ENCODE measurements around the gene ELF2.
"Not testable (repeated sequence)": the region's sequence is repeated elsewhere in the genome, so short reads cannot be mapped to it uniquely, and the experiment has no call there.

Gene ELF2

DNA sequence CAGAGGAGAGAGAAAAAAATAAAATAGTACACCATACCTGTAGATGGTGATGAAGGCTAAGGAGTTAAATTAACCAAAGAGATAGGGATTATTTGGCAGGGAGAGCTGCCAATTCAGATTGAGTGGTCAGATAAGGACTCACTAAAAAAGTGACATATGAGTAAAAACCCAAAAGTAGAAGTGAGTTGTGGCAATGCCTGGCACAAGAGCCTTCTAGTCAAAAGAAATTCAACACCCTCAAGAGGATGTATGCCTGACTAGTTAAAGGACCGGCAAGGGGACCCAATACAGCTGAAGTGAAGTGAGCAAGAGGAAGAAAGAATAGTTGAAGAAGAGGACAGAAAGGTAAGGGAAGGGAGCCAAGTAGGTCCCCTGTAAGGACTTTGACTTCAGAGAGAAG is 34.9 kb downstream of the ELF2 start:
- DNase-seq, result no peak

DNA sequence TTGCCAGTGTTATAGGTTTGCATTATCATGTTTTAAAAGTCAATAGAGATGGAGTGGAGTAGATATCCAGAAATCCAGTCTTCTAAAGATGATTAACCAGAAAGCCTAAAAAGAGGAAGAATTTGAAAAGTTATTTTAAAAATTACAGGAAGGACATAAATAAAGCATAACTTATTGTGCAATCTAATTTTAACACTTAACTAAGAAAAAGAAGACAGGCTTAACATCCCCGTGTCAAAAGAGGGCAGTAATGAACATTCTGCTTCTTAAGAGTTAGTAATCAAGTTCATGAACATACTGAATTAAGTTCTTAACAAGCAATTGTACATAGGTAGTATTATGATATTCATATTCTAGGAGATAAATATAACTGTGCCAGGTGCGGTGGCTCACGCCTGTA is 39.3 kb downstream of the ELF2 start:
- DNase-seq, result no peak

DNA sequence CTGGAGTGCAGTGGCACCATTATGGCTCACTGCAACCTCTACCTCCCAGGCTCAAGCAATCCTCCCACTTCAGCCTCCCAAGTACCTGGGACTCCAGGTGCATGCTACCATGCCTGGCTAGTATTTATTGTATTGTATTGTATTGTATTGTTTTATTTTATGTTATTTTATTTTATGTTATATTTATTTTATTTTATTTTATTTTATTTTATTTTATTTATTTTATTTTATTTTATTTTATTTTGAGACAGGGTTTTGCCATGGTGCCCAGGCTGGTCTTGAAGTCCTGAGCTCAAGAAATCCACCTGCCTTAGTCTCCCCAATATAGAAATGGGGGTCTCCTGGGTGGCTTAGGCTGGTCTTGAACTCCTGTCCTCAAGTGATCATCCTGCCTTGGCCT is 42.6 kb downstream of the ELF2 start:
- no peak for DNase-seq

DNA sequence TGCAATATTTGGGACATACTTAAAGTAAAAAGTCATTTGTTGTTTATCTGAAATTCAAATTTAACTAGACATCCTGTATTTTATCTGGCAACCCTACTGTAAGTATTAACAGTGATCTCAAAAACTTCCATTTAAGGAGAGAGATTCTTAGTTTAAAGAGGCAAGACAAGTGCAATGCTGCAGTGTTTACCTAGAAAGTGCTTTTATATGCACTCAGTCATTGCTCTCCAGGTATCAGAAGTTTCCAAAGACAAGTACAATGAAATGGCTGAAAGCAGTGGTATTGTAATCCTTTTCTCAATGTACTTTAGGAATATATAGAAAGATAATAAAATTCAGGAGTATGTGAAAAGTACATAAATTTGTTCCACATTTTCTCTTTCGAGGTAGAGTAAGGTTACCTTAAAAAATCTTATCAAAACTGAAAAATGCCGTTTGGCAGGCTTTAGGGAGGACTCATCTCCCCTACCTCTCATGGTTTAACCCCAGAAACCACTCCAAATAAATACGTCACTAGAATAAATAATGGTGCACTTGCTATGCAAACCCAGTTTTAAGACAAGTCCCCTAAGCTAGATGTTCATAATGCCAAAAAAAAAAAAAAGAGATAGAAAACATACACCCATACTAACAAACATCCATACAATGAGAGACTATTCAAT is 45.7 kb downstream of the ELF2 start:
- no peak for DNase-seq

DNA sequence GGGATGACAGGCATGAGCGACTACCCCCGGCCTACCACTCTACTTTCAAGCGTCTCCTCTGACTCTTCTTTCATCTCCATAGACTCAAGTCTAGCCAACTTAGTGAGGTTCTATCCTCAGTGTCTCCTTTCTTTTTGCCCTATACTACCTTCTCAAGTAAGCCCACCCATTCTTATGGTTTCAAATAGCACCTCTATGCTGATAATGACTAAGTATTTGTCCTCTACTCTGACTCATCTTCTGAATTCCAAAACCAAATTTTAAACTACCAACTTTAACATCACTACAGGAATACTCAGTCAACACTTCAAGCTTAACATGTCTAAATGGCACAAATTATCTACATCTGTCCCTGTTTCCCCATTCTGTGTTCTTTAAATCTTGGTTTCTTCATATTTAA is 47.8 kb downstream of the ELF2 start:
- DNase-seq, result no peak

DNA sequence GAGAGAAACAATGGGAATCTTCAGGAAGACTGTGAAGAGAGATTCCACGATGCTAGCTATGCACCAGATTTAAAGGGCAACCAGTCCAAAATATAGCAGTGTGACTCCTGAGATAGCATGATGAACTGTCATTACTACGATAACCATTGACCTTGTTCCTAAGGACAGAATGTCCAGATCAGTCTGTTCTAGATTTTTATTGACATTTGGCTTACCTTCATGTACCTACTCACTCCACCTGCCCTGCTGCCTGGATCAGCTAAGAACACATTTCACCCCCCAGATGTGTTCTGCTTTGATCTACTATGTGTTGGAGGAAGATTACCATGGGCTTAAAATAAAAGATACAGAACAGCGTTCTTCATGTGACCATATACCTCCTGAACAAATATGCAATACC is 50.1 kb downstream of the ELF2 start:
- DNase-seq, result no peak

DNA sequence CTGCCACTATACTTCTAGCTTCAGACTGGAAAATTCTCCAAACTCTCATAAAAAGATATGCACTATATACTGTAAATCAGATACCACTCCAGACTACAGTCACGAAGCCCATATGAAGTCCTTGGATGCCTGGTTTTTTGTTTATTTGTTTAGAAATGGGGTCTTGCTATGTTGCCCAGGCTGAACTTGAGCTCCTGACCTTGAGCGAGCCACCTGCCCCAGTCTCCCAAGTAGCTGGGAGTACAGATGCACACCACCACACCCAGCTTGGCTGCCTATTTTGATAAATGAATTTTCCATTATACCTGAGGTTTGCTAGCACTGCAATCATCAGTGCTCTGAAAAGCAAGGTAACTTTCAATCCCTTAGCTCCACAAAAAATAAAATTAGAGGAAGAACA is 53.1 kb downstream of the ELF2 start:
- no peak for DNase-seq

DNA sequence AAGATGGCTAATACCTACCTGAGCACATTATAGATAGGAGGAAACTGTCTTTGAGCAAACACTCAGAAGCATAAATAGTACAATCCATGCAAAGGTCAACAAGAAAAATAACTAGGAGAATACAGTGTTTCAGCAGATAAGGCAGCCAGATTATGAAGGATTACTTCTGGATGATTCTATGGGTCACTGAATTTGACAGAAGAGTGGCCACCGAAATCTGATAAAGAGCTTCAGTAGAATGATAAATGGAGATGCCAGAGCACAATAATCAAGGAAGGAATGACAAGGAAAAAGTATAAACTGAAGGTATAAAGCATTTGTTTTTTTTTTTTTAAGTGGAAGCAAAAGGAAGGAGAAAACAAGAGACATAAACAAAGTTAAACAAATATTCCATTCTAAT is 58.7 kb downstream of the ELF2 start:
- DNase-seq, result no peak

DNA sequence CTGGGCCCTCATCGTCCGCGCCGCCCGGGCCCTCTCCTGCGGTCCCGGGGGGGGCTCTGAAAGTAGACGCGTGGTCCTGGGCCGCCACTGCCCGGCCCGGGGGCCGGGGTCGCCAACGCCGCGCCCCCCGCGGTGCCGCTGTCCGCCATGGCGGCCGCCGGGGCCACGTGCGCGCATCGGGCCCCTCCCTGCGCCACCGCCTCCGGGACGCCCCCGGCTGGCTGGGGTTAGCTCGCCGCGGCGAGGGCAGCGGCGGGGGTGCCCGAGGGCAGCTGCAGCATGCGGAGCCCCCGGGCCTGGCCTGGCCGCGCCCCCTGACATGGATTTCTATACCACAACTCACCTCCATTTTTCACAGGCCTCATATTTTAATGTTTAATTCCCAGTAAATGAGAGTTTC is 61.8 kb downstream of the ELF2 start:
- no peak for DNase-seq

DNA sequence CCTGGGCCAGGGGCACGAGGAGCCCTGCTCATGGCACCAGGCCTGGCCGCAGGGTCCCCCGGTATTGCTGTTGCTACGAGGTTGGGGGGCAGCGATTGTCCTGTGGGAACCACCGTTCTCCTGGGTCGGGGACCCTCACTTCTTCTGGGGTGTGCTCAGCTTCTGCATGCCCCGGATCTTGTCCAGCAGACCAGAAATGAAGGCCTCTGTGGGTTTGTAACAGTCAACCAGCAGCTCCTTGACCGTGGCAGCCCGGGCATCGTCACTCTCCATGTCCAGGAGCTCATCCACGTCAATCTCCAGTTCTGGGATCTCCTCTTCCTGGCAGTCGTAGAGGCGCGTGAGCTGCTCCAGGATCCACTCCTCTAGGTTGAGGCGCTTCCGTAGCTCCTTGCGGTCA is 62.2 kb downstream of the ELF2 start:
- DNase-seq, result not testable (repeated sequence)

DNA sequence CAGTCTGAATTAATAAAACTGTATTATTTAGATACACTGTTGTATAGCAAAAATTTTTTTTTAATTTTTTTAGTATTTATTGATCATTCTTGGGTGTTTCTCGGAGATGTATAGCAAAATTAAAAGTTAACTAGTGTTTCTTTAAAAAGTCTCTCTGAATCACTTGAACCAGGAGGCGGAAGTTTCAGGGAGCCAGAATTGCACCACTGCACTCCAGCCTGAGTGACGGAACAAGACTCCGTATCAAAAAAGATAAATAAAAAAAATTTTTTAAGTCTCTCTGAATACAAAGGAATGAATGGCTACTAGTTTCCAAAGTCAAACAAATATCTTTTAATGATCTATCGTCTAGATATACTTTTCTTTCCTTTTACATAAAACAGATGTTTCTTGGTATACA is 64.4 kb downstream of the ELF2 start:
- DNase-seq, result no peak

DNA sequence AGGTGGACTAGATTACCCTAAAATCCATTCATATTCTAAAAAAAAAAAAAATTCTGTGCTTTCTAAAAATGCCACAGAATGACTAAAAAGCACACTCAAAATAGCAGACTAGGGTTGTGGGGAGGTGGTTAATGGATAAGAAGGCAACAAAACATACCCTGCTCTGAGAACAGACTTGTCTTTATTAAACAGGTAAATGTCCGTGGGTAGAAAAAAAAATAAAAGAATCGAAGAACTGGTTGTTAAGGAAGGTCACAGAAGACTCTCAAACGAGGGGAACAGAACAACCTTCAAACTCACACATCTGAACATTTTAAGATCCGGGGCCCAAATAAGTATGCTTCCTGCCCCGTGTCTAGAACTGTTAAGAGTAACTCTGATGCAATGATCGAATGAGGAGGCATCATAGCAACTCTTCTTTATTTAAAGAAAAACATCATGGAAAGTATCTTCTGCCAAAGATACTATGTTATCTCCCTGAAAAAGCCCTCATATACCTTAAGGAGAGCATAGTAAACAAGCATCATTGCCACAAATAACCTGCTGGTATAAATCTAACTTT is 68.4 kb downstream of the ELF2 start:
- DNase-seq, result no peak

DNA sequence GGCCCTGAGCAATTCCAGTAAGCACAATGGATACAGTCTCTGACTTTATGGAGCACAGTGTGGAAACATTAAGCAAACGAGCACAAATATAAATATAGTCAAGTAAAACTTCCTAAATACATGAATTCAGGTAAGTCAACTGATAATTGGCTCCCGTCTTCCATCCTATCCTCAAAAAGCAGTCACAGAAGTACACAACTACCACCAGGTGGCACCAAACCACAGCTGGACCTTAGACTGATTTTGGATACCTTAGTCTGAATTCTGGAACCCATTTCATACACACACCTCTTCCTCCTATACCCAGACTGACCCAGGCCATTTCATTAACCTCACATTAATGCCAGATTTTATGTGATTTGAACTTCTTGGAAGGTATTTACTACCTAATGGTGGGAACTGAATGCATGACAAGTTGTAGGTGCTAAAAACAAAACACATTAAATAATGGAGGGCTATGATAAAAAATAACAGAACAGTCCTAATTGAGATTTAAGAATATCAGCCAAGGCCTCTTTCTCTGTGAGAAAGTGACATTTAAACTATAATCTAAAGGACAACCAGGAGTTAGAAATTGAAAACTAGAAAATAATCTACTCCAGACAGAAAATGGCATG is 77.5 kb downstream of the ELF2 start:
- DNase-seq, result peak; percentile 82

DNA sequence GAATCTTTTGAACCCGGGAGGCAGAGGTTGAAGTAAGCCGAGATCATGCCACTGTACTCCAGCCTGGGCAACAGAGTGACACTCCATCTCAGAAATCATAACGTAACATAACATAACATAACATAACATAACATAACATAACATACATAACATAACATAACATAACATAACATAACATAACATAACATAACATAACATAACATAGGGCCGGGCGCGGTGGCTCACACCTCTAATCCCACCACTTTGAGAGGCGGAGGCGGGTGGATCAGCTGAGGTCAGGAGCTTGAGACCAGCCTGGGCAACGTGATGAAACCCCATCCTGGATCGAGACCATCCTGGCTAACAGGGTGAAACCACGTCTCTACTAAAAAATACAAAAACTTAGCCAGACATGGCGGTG is 84.7 kb downstream of the ELF2 start:
- no peak for DNase-seq

DNA sequence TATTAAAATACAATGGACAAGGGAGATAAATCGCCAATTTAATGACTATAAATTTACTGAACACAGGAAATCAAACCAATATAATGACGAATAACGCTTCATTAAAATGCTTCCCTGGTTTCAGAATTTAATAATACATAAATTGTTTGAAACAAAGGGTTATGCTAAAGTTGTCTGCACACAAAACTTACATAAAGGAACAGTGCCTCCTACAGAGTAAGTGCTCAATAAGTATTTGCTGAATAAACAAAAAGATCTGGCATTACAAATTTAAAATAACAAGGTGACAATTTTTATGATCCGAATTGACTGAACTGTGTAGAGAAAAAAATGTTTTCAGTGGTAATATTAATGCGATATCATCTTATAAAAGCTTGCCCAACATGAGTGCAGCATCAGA is 91.9 kb downstream of the ELF2 start:
- no peak for DNase-seq

DNA sequence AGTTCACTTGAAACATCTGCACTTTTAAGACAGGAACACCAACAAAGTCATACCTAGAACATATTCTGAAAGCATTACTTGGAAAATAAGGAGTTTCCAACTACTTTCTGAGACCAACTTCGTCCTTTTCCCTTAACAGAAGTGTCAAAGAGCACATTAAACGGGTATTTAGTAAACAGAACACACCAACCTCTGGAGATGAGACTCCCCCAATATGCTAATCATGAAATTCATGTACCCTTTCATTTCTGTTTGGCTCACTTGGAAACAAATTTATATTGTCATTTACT is 92.3 kb downstream of the ELF2 start:
- no peak for DNase-seq

DNA sequence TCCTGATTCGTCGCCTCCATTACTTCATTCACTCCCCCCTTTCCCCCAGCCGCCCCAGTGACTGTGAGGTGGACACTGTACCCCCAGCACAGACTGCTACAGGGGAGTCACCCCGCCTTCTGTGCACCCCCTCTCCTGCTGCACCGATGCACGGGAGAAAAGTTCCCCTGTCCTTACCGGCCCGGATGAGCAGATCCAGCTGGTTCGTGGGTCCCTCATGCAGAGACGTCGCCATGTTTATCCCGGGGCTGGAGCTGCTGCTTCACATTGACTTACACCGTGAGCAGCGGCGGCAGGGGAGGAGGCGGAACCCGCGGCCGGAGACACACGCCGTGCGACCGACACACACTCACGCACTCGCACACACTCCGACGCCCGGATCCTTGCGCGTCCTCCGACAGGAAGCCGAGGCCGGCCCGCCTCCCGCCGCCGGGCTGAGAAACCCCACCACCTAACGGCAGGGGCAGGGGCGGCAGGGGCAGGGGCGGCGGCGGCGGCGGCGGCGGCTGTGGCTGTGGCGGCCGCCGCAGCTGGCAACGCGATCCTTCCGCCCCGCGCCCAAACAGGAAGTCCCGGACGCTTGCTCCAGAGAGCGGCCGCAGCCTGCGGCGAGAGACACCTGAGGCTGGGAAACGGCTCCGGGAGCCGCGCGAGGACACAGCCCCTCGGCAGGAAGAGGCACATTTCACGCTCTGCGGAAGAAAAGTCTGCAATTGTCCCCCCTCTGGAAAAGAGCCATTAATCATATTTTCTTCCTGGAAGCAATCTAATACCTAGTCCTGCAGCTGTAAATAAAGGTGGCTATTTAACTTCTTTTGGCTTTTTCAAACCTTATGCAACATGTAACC is 92.8 kb downstream of the ELF2 start:
- peak; percentile 88 for DNase-seq

DNA sequence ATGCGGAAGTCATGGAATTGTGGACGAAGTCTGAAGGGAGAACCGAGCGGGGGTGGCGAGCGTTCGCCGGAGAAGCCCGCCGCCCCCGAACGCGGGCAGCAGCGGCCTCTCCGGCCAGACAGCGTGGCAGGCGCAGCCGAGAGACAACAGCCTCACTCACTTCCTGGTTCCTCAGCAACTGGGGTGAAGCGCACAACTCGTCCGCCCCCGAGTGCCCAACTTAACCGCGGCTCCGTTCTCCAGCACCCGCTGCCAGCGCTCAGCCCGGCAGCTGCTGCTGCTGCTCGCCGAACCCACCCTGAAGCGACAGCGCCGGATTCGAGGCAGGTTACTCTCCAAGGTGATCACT is 93.4 kb downstream of the ELF2 start:
- DNase-seq, result peak; percentile 70

DNA sequence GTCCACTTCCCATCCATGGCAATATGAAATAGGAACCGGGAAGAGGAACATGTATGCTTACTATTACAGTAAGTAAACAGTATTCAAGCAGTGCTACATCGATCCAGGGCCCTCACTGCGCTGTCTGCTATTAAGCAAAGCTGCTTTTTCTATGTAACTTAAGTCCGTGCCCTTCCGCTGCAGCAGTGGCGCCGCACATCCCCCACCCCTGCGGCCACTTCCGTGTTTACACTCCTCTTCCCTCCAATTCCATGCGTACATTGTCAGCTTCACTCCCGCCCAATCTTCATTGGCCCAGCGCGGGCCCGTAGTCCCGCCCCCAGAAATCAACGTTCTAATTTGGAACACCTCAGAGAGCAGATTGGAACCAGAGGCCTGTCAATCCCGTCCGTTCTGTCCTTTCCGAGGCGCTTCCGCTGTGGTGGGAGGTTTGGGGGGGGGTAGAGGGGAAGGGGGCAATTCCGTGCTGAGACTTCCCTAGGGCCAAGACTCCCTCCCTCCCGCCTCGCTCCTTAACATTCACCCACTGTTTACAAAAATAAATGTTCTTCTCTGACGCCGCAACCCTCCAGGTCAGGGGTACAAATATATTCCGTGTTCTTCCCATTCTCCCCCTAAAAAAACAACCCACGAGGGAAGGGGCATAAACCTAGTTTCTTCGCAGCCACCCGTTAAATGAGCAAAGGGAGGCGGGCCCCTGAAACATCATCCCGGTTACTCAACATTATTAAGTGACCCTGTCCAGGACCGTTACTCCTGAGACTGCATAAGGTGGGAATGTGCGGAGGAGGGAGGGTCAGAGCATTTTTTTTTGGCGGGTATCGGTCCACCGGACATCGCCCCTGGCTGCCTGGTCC is 94.0 kb downstream of the ELF2 start:
- peak; percentile 99 for DNase-seq

DNA sequence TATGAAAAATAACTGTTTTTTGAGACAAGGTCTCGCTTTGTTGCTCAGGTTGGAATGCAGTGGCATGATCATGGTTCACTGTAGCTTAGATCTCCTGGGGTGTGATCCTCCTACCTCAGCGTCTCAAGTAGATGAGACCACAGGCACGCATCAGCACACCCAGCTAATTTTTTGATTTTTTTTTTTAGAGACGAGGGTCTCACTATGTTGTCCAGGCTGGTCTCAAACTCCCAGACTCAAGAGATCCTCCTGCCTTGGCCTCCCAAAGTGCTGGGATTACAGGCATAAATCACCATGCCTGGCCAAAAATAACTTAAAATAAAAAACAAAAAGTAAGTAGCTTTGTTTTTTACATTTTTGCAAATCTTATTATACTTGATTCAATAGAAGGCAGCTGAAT is 98.1 kb downstream of the ELF2 start:
- no peak for DNase-seq

DNA sequence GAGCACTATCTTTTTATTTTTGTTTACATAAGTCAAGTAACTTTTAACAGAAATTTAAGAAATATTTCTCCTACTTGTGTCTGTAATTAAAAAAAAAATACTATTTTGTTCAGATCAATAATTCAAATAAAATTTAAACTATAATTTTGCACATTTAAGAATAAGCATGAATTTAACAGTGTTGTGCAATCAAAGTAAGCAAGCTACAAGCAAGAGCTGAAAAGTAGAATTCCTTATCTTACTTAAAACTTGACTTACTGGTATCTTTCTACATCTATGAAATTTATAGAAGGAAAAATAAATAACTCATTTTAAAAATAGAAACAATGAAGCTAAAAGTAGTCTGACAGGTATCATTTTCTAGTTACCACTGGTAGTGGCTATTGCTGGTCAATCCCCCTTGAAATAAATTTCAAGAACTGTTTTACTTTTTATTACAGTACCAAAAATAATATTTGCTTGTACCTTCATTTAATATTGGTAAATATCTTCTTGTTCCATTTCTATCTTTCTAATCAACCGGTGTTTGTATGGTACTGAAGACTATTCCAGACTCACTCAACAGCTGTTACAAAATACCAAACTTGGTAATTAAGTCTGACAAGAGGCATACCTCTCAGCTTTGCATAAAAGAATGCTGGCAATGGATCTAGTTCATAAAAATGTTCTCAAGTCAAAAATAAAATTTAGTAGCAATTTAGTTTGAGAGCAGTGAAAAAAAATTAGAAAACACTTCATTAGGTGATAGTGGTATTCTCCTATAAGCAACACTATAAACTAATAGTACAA is 99.3 kb downstream of the ELF2 start:
- DNase-seq, result no peak

DNA sequence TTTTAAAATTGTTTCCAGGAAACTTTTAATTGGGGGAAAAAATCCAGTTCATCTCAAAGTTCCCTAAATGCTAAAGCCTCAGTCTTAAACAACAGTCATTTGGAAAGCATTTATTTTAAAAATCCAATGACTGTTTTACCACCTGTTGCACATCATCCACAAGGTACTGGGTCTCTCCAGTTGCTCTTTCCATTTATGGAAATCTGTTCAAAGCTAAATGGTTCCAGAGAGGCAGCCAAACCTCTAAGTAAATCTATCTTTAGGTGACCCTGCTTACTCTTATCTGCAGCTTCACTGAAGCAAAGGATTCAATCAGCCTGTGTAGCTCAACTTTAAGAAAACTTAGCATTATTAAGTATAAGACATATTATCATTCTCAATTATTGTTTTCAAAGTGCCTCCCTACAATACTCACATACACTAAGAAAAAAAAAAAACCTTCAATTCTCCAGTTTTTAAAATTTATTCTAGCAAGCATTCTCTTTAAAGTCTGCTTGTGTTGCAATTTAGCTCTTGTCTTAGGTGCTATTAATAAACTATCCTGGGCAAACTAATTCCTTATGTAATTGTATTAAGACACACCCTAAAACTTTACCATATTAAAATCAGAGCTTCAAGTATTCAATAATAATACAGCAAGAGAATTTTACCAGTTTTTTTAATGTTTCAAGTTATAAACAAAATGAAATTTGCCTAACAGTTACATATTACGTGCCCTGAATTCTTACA is 100.8 kb downstream of the ELF2 start:
- DNase-seq, result no peak

Measured in NCI-H82 (cell line).